SH-SY5Y (cell line): ENCODE measurements around the gene AMH.

Experiments
- GATA2 ChIP-seq: IDR thresholded peaks from 2 replicates; pipeline ENCODE4 v1.6.1; 2011; ENCODE audit warnings: mild to moderate bottlenecking, low read depth, low read length
- GATA3 ChIP-seq: IDR thresholded peaks from 2 replicates; pipeline ENCODE4 v1.6.1; 2011; ENCODE audit warnings: low read depth, mild to moderate bottlenecking, low read length, moderate library complexity

DNA sequence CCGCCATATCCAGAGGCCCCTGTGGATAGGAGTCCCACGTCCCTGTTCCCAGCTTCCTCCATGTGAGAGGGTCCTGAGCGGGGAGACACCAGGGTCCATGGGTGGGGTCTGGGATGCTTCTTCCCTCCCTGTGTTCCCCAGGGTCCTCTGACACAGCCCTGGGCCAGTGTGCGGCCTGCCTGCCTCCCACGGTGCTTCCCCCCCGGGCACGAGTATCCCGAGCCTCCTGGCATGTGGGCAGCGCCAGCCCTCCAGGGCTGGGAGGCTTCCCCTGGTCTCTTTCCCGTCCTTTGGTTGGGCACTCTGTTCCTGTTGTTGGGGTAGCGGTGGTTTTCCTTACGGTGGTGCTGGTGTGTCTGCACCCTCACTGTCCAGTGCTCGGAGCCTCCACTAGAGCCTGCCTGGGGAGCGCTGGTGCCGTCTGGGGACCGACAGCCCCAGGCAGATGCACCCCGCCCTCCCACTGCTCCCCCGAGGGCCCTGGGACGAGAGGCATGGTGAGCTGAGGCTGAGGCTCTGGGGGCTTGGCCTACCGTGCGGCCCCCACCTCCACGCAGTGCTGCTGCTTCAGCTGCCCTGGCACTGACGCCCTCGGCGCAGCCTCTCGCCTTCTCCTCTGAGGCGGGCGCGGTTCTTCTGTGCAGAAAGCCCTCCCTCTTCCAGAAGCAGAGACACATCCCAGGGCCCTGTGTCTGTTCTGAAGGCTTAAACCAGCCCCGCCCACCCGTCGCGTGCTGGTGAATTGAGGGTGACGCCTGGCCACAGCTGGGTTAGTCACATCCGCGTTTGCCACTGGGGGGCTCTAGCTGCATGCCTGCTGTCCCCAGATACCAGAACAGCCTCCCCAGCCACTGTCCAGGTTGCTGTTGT lies 40.9 kb upstream of the AMH start:
- TF ChIP-seq GATA2 (no peak), GATA3 (no peak)
